Neural crest cell (in vitro differentiated cells): ENCODE measurements around the gene LLPH. TPM values are rescaled to one million over a fixed set of nuclear protein-coding genes. Genes with fewer than 3 reads are reported as not detected.

Source experiments
- DNase-seq: peaks from one replicate; pipeline ENCODE4 v3.0.0; 2021; ENCODE audit warnings: low read depth, mixed read lengths, low spot score
- H3K27ac Mint-ChIP-seq: one replicate; pipeline ENCODE4 v1.8.0; 2021; ENCODE audit warnings: mild to moderate bottlenecking, mixed read lengths; ENCODE audit not compliant: unreplicated experiment
- H3K27me3 Mint-ChIP-seq: 2 replicates; pipeline ENCODE4 v1.8.0; 2021; ENCODE audit warnings: low read depth, mild to moderate bottlenecking, mixed read lengths
- H3K36me3 Mint-ChIP-seq: 2 replicates; pipeline ENCODE4 v1.8.0; 2021; ENCODE audit warnings: low read depth, mild to moderate bottlenecking, mixed read lengths
- H3K4me1 Mint-ChIP-seq: 2 replicates; pipeline ENCODE4 v1.8.0; 2021; ENCODE audit warnings: mixed read lengths
- H3K4me3 Mint-ChIP-seq: one replicate; pipeline ENCODE4 v1.8.0; 2021; ENCODE audit warnings: mild to moderate bottlenecking, mixed read lengths
- H3K9me3 Mint-ChIP-seq: 2 replicates; pipeline ENCODE4 v1.8.0; 2021; ENCODE audit warnings: mixed read lengths
- total RNA-seq: library from RNA; stranded (reverse); gene quantifications from 2 replicates; pipeline ENCODE4 v1.2.1, GENCODE V29; 2021
- TF ChIP-seq, protein P1 (sequence below): fragments of 200-600 bp; sonication (generic); conservative IDR thresholded peaks from 2 replicates; pipeline ENCODE4 v1.5.0; 2021; ENCODE audit warnings: antibody characterized with exemption, mild to moderate bottlenecking

LLPH gene
- total RNA-seq, 1 donor from 2014 or later, result 26.2 TPM

DNA sequence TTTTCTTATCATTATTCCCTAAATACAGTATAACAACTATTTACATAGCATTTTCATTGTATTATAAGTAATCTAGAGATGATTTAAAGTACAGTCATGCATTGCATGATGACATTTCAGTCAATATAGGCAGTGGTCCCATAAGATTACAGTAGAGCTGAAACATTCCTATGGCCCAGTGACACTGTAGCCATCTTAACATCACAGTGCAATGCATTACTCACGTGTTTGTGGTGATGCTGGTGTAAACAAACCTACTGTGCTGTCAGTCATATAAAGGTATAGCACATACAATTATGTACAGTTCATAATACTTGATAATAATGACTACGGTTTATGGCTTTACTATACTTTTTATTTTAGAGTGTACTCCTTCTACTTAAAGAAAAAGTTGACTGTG lies 13.3 kb downstream of the LLPH start:
- TF ChIP-seq, protein P1, sequence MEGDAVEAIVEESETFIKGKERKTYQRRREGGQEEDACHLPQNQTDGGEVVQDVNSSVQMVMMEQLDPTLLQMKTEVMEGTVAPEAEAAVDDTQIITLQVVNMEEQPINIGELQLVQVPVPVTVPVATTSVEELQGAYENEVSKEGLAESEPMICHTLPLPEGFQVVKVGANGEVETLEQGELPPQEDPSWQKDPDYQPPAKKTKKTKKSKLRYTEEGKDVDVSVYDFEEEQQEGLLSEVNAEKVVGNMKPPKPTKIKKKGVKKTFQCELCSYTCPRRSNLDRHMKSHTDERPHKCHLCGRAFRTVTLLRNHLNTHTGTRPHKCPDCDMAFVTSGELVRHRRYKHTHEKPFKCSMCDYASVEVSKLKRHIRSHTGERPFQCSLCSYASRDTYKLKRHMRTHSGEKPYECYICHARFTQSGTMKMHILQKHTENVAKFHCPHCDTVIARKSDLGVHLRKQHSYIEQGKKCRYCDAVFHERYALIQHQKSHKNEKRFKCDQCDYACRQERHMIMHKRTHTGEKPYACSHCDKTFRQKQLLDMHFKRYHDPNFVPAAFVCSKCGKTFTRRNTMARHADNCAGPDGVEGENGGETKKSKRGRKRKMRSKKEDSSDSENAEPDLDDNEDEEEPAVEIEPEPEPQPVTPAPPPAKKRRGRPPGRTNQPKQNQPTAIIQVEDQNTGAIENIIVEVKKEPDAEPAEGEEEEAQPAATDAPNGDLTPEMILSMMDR, result no peak
- Mint-ChIP-seq H3K4me3 (no peak overlapping the region), H3K9me3 (no peaks in the 10 kb centered on the region), H3K36me3 (no peaks in the 10 kb centered on the region), H3K27me3 (no peaks in the 10 kb centered on the region), H3K4me1 (no peaks in the 10 kb centered on the region), H3K27ac (no peak overlapping the region)
- DNase-seq, result no peak

DNA sequence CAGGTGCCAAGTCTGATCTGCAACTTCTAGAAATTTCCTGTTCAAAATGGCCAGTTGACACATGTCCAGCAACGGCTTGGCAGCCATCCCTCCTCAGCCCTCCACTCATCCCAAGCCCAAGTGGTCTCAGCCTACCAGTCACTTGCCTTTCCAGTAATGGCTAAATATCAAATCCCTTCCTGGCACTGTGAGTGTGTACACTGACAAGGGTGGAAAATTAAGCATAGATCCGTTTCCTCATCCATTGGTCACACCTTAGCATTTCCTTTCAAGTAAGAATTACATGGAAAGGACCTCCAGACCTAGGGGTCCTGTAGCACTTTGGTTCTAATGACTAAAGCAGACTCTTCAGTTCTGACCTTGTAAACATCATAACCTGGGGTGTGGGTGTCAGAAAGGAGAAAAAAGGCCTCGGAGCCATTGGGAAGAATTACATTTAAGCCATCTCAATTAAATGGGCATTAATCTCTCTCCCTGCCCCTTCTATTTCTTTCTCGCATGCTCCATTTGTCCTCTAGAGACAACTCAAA lies 15.4 kb downstream of the LLPH start:
- TF ChIP-seq, protein P1, result no peak
- Mint-ChIP-seq H3K27me3 (no peaks in the 10 kb centered on the region), H3K36me3 (no peaks in the 10 kb centered on the region), H3K9me3 (no peaks in the 10 kb centered on the region), H3K27ac (no peak overlapping the region), H3K4me1 (peaks cover 3% of the 10 kb centered on the region), H3K4me3 (no peak overlapping the region)
- no peak for DNase-seq

DNA sequence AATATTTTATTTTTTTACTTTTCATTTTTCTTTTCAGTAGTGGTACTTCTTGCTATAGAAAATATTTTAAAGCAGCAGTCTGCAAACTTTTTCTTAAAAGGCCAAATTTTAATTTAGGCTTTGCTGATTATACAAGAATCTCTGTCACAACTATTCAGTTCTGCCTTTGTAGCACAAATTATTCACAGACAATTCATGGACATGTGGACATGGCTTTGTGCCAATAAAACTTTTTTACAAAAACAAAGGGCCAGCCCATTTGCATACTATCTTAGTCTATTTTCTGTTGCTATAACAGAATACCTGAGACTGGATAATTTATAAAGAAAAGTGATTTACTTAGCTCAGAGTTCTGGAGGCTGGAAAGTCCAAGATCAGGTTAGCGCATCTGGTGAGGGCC lies 17.1 kb downstream of the LLPH start:
- Mint-ChIP-seq H3K27me3 (no peaks in the 10 kb centered on the region), H3K9me3 (no peaks in the 10 kb centered on the region), H3K4me1 (peaks cover 3% of the 10 kb centered on the region), H3K27ac (no peak overlapping the region), H3K36me3 (no peaks in the 10 kb centered on the region), H3K4me3 (no peak overlapping the region)
- DNase-seq, result no peak
- TF ChIP-seq, protein P1, result no peak

DNA sequence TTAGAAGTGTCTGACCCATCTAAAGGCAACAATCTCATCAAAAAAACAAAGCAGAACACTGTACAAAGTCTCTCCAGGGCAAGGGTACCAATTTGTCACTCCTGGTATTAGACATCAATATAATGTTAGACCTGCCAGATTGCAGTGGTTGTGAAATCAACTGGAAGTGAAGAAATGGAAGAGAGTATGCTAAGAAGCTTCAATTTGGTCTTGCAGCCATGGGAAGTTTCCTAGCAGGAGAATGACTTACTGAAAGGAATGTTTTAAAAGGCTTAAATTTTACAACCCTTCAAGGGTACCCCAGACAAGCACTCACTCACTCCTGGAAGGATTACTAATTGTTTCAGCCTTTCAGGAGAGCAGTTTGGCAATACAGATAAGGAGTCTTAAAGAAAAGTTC lies 18.9 kb downstream of the LLPH start:
- H3K27ac Mint-ChIP-seq, result no peak overlapping the region
- H3K36me3 Mint-ChIP-seq, result no peaks in the 10 kb centered on the region
- no peak overlapping the region for H3K4me3 Mint-ChIP-seq
- peaks cover 9% of the 10 kb centered on the region for H3K4me1 Mint-ChIP-seq
- no peaks in the 10 kb centered on the region for H3K27me3 Mint-ChIP-seq
- no peak for DNase-seq
- no peaks in the 10 kb centered on the region for H3K9me3 Mint-ChIP-seq
- TF ChIP-seq, protein P1, result no peak

DNA sequence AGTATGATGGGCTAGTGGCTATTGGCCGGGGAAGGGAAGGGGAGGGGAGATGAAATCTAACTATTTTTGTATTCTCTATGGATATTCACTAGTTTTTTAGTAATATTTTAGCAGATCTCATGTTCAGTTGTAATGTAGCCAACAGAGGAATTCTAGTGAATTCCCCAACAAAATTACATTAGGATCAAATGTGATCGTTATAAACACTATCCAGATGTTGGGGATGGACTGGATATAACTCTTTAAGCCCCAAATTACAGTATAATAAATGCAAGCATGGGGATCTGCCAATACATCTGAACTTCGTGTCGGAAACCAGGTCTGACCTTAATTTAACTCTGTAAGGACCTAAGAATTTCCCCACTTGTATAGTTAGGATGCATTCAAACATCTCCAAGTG lies 21.5 kb downstream of the LLPH start:
- Mint-ChIP-seq H3K9me3 (no peaks in the 10 kb centered on the region), H3K27me3 (no peaks in the 10 kb centered on the region), H3K36me3 (no peaks in the 10 kb centered on the region), H3K4me1 (peaks cover 9% of the 10 kb centered on the region), H3K4me3 (no peak overlapping the region), H3K27ac (no peak overlapping the region)
- TF ChIP-seq, protein P1, result no peak
- DNase-seq, result no peak

DNA sequence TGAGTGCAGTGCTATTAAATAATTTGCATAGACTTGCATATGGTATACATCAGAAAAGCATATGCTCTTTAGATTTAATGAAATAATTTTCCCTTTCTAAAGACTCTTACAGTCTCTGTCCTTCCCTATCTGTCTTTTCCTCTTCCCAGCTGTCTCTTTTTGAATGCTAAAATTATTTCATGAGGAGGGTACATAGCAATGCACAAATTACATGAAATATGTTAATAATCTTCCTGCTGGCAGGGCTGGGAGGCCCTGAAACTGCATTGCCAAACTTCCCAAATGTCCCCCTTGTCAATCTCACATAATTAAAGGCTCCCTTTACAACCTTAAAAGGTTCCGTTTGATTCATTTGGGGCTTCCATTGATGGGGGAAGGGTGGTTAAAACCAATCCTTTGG lies 22.2 kb downstream of the LLPH start:
- DNase-seq, result no peak
- H3K27me3 Mint-ChIP-seq, result no peaks in the 10 kb centered on the region
- no peaks in the 10 kb centered on the region for H3K9me3 Mint-ChIP-seq
- H3K4me1 Mint-ChIP-seq, result peaks cover 9% of the 10 kb centered on the region
- TF ChIP-seq, protein P1, result no peak
- H3K4me3 Mint-ChIP-seq, result no peak overlapping the region
- H3K36me3 Mint-ChIP-seq, result no peaks in the 10 kb centered on the region
- no peak overlapping the region for H3K27ac Mint-ChIP-seq
